Keratinocyte (primary cell): ENCODE results near the gene RNASE2. TPM values are rescaled to one million over a fixed set of nuclear protein-coding genes. Genes with fewer than 3 reads are reported as not detected.

Source experiments
- DNase-seq: peaks from one replicate; pipeline ENCODE4 v3.0.0-alpha.2; 2011; ENCODE audit warnings: low read depth, missing footprints, low spot score
- FAIRE-seq: peaks from 2 replicates; lab custom pipeline; 2011; peaks lifted over from hg19 to GRCh38; lab: Jason Lieb, UNC
- H2AFZ ChIP-seq: 2 replicates; pipeline ENCODE4 v1.6.0; 2012; ENCODE audit warnings: low read length, control low read depth, inconsistent platforms; ENCODE audit not compliant: control insufficient read depth
- H3K27ac ChIP-seq: 2 replicates; pipeline ENCODE4 v1.5.1; 2011; ENCODE audit warnings: low read length; ENCODE audit not compliant: control insufficient read depth, insufficient read depth
- H3K27me3 ChIP-seq: 3 replicates; pipeline ENCODE4 v1.6.0; 2011; ENCODE audit warnings: low read length; ENCODE audit not compliant: control insufficient read depth, insufficient read depth; ENCODE audit errors: extremely low read depth
- H3K36me3 ChIP-seq, 2 experiments: 2 replicates in 1 of 2; 3 replicates in 1 of 2; pipeline ENCODE4 v1.5.1; 2011; ENCODE audit warnings: low read length in 2 of 2, mild to moderate bottlenecking in 1 of 2; ENCODE audit not compliant: control insufficient read depth in 2 of 2, insufficient read depth in 2 of 2; ENCODE audit errors: extremely low read depth in 1 of 2
- H3K4me1 ChIP-seq: 3 replicates; pipeline ENCODE4 v1.5.1; 2011; ENCODE audit warnings: low read length; ENCODE audit not compliant: control insufficient read depth, insufficient read depth; ENCODE audit errors: extremely low read depth
- H3K4me2 ChIP-seq: 3 replicates; pipeline ENCODE4 v1.6.0; 2011; ENCODE audit warnings: low read depth, low read length; ENCODE audit not compliant: control insufficient read depth, insufficient read depth; ENCODE audit errors: extremely low read depth
- H3K4me3 ChIP-seq, 3 experiments: fragments of 200-600 bp in 1 of 3; sonication (generic) in 1 of 3; 2 replicates in 2 of 3; 3 replicates in 1 of 3; pipeline ENCODE4 v1.5.1; 2011 to 2016; ENCODE audit warnings: low read length in 3 of 3, mild to moderate bottlenecking in 3 of 3, control low read depth in 2 of 3, inconsistent platforms in 1 of 3, low read depth in 1 of 3, mixed read lengths in 1 of 3, mixed run types in 1 of 3, moderate library complexity in 1 of 3; ENCODE audit not compliant: control insufficient read depth in 2 of 3, insufficient read depth in 2 of 3; ENCODE audit errors: extremely low read depth in 1 of 3
- H3K79me2 ChIP-seq: 2 replicates; pipeline ENCODE4 v1.6.0; 2012; ENCODE audit warnings: low read length; ENCODE audit not compliant: control insufficient read depth, insufficient read depth
- H3K9ac ChIP-seq: 3 replicates; pipeline ENCODE4 v1.6.0; 2011; ENCODE audit warnings: low read length; ENCODE audit not compliant: control insufficient read depth, insufficient read depth; ENCODE audit errors: extremely low read depth
- H3K9me1 ChIP-seq: 3 replicates; pipeline ENCODE4 v1.6.0; 2011; ENCODE audit warnings: low read length; ENCODE audit not compliant: control insufficient read depth, insufficient read depth; ENCODE audit errors: extremely low read depth
- H3K9me3 ChIP-seq: 2 replicates; pipeline ENCODE4 v1.5.1; 2012; ENCODE audit warnings: low read depth, low read length; ENCODE audit not compliant: control insufficient read depth
- H4K20me1 ChIP-seq: 3 replicates; pipeline ENCODE4 v1.6.0; 2011; ENCODE audit warnings: low read length; ENCODE audit not compliant: control insufficient read depth, insufficient read depth; ENCODE audit errors: extremely low read depth
- EZH2 ChIP-seq: IDR thresholded peaks from one replicate; pipeline ENCODE4 v1.6.1; 2012; ENCODE audit warnings: inconsistent platforms, mild to moderate bottlenecking, low read length, moderate library complexity
- dilution Hi-C: fragments of 300-500 bp; cut with MboI; formaldehyde crosslinking; loops from one replicate; pipeline ENCODE4 v1.7.0; 2020; ENCODE audit warnings: low sequenced_read_pairs; ENCODE audit not compliant: extremely low pct_ligation_motif_present
- polyA plus RNA-seq, 5 experiments: library from polyadenylated mRNA; depleted of rRNA in 3 of 5; stranded (reverse) in 3 of 5; stranded (forward) in 1 of 5; unstranded in 1 of 5; fragments of >200 nt; gene quantifications; 1 replicate in 1 of 5; 2 replicates in 3 of 5; 3 replicates in 1 of 5; pipeline versions ENCODE4 v1.2.1 to v1.2.3, GENCODE V29; 2011 to 2012; ENCODE audit warnings: missing spikeins in 2 of 5, low read depth in 1 of 5, low replicate concordance in 1 of 5
- TF ChIP-seq, protein P1 (sequence below), 3 experiments: IDR thresholded peaks in 1 of 3; conservative IDR thresholded peaks in 1 of 3; optimal IDR thresholded peaks in 1 of 3; 2 replicates in 2 of 3; 3 replicates in 1 of 3; pipeline versions ENCODE3 to v1.5.1; 2011; ENCODE audit warnings: low read length in 3 of 3, mild to moderate bottlenecking in 3 of 3, moderate library complexity in 2 of 3, control low read depth in 1 of 3, inconsistent platforms in 1 of 3; ENCODE audit not compliant: insufficient read depth in 2 of 3; ENCODE audit errors: extremely low read depth in 1 of 3

Gene RNASE2
- polyA plus RNA-seq, 1 donor (not counting 4 experiments of a cell fraction or from before 2014, with no cell fraction given), result not detected

GRCh38 chr14:20989471-20989786, 34.1 kb downstream of the RNASE2 start:
- Histone ChIP-seq H3K9me3 (no peaks in the 10 kb centered on the region), H3K4me2 (peak overlapping the region; percentile 66), H3K9ac (peak overlapping the region; percentile 56), H4K20me1 (no peaks in the 10 kb centered on the region), H3K36me3 (peaks cover 5 to 13% of the 10 kb centered on the region in 2 experiments), H3K4me1 (peaks cover 33% of the 10 kb centered on the region), H2AFZ (peak overlapping the region; percentile 49), H3K27me3 (no peaks in the 10 kb centered on the region), H3K4me3 (peak overlapping the region in 2 of 3 experiments; percentile 29 to 57), H3K27ac (peak overlapping the region; percentile 83), H3K9me1 (no peaks in the 10 kb centered on the region), H3K79me2 (peaks cover 25% of the 10 kb centered on the region)
- peak; percentile 48 for DNase-seq
- no peak for FAIRE-seq
- dilution Hi-C loops, result no loop called here
- TF ChIP-seq, protein P1, sequence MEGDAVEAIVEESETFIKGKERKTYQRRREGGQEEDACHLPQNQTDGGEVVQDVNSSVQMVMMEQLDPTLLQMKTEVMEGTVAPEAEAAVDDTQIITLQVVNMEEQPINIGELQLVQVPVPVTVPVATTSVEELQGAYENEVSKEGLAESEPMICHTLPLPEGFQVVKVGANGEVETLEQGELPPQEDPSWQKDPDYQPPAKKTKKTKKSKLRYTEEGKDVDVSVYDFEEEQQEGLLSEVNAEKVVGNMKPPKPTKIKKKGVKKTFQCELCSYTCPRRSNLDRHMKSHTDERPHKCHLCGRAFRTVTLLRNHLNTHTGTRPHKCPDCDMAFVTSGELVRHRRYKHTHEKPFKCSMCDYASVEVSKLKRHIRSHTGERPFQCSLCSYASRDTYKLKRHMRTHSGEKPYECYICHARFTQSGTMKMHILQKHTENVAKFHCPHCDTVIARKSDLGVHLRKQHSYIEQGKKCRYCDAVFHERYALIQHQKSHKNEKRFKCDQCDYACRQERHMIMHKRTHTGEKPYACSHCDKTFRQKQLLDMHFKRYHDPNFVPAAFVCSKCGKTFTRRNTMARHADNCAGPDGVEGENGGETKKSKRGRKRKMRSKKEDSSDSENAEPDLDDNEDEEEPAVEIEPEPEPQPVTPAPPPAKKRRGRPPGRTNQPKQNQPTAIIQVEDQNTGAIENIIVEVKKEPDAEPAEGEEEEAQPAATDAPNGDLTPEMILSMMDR (optimal IDR thresholded peaks at IDR 0.05 in 1 of 3, IDR thresholded peaks at IDR 0.05 in 1 of 3, conservative IDR thresholded peaks at IDR 0.05 in 1 of 3; ENCODE audit: extremely low read depth in 1 of 3, insufficient read depth in 2 of 3, low read length in 3 of 3), result no peak
- TF ChIP-seq EZH2, result no peak

DNA sequence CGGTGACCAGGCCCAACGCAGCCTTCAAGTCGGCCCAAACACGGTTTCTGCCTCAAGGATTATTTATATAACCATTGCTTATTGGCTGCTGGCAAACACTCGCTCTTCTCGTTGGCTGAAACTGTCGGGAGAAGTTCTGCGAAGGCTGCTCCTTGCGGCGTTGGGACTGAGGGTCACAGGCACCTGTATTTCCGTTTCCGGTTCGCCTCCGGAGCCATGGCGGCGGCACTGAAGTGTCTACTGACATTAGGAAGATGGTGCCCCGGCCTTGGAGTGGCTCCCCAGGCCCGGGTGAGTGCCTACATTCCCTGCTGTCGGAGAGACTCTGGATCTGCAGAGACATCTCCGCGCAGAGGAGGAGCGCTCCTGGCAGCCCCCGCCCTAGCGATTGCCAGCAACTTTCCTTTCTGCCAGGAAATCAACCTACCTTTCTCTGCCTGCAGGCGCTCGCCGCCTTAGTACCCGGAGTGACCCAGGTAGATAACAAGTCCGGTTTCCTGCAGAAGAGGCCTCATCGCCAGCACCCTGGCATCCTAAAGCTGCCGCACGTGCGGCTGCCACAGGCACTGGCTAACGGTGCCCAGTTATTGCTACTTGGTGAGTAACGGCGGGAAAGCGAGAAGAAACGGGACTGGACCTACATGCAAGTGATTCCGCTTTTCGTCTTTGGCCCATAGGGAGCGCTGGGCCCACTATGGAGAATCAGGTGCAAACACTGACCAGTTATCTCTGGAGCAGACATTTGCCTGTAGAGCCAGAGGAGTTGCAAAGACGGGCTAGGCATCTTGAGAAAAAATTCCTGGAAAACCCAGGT, 34.7 kb downstream of the RNASE2 start, which contains the start of gene METTL17:
METTL17 (plus strand) TSS at position 194 of the 814 bp plus-strand sequence; CDS start at position 217, 23 bp downstream.
- Histone ChIP-seq H3K36me3 (peaks cover 10 to 17% of the 10 kb centered on the region in 2 experiments), H3K4me2 (peak within 1 kb of the TSS; percentile 90), H3K9me1 (no peaks in the 10 kb centered on the region), H3K79me2 (peaks cover 25% of the 10 kb centered on the region), H3K4me1 (peaks cover 33% of the 10 kb centered on the region), H3K9me3 (no peaks in the 10 kb centered on the region), H2AFZ (peak within 1 kb of the TSS; percentile 83), H3K27me3 (no peaks in the 10 kb centered on the region), H3K27ac (peak within 1 kb of the TSS; percentile 83), H3K9ac (peak within 1 kb of the TSS; percentile 77), H4K20me1 (no peaks in the 10 kb centered on the region), H3K4me3 (peak within 1 kb of the TSS; percentile 86 to 90 (median 89))
- DNase-seq (no peak), FAIRE-seq (no peak)
- dilution Hi-C loops, result no loop called here
- TF ChIP-seq EZH2, result no peak
- TF ChIP-seq, protein P1 (optimal IDR thresholded peaks at IDR 0.05 in 1 of 3, IDR thresholded peaks at IDR 0.05 in 1 of 3, conservative IDR thresholded peaks at IDR 0.05 in 1 of 3; ENCODE audit: extremely low read depth in 1 of 3, insufficient read depth in 2 of 3, low read length in 3 of 3), result peak; percentile 42 to 53 (median 53)
